ENCODE measurements around the gene GYPC. TPM values are rescaled to one million over a fixed set of nuclear protein-coding genes. Genes with fewer than 3 reads are reported as not detected.

The GYPC gene
- polyA plus RNA-seq, 2 of the 4 experiments (the other 2 are of a cell fraction), result not detected

DNA sequence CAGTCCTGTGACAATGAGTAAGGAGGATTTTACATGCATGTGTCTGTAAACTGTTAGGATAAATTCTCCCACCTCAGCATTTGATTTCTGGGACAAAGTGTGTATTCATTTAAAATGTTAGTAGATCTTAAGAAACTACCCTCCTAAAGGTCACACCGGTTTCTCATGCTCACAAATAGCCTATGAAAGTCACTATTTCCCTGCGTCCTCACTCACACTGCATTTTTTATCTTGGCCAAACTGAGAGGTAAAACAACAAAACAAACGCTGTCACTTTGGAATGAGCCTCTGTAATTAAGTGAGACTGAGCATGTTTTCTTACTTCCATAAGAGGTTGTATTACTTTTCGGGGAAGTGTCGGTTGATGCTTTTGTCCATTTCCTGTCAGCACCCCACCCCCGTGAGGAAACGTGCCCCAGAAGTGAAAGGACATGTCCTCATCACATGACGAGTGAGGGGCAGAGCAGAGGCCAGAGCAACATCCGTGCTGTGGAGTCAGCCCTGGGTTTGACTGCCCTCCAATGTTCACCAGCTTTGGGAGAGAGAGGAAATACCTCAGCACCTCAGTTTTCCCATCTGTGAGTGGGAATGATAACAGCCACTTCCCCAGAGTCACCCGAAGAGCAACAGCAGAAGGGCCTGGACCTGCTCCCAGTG is 3.1 kb downstream of the GYPC start:
- no peak for ATAC-seq
- ChIA-PET CTCF (no interaction called here), POLR2A (no interaction called here)
- Histone ChIP-seq H3K27ac (no peak overlapping the region), H3K4me2 (no peak overlapping the region), H3K4me1 (no peaks in the 10 kb centered on the region), H3K4me3 (no peak overlapping the region), H3K9me3 (no peaks in the 10 kb centered on the region)
- DNase-seq (ENCODE audit: low read depth in 1 of 2, low spot score in 1 of 2), result no peak
- WGBS (ENCODE audit: missing lambda C conversion rate), result 51% methylated on average over 10 of the region's 10 CpGs
- TF ChIP-seq HOXB13 (CRISPR knock-in tag; IDR thresholded peaks at IDR 0.05; ENCODE audit: low read depth), result no peak
- no peak for TF ChIP-seq ATOH8 (CRISPR knock-in tag; IDR thresholded peaks at IDR 0.05; ENCODE audit: low read depth)
- no peak for TF ChIP-seq JUNB (IDR thresholded peaks at IDR 0.05)
- no peak for TF ChIP-seq FOSB (CRISPR knock-in tag; IDR thresholded peaks at IDR 0.05)
- TF ChIP-seq NPAS2 (CRISPR knock-in tag; IDR thresholded peaks at IDR 0.05; ENCODE audit: borderline replicate concordance), result no peak
- no peak for TF ChIP-seq ESRRA (IDR thresholded peaks at IDR 0.05; ENCODE audit: borderline replicate concordance, low read length)
- TF ChIP-seq SMC3 (IDR thresholded peaks at IDR 0.05), result no peak
- no peak for TF ChIP-seq REST (IDR thresholded peaks at IDR 0.05)
- no peak for TF ChIP-seq CHD4 (IDR thresholded peaks at IDR 0.05; ENCODE audit: borderline replicate concordance)
- no peak for TF ChIP-seq JUN (IDR thresholded peaks at IDR 0.05)
- no peak for TF ChIP-seq NFE2L2 (conservative IDR thresholded peaks at IDR 0.05; ENCODE audit: low read length)
- TF ChIP-seq USF2 (IDR thresholded peaks at IDR 0.05), result no peak
- no peak for TF ChIP-seq MAFK (IDR thresholded peaks at IDR 0.05; ENCODE audit: partially characterized antibody)
- no peak for TF ChIP-seq EHF (CRISPR knock-in tag; IDR thresholded peaks at IDR 0.05)
- no peak for FAIRE-seq

GRCh38 chr2:126659562-126660467 is 3.9 kb downstream of the GYPC start:
- WGBS (ENCODE audit: missing lambda C conversion rate), result 56% methylated on average over 21 of the region's 23 CpGs
- FAIRE-seq (no peak), DNase-seq (ENCODE audit: low read depth in 1 of 2, low spot score in 1 of 2) (no peak), ATAC-seq (no peak)
- Histone ChIP-seq H3K4me3 (no peak overlapping the region), H3K27ac (no peak overlapping the region), H3K9me3 (no peaks in the 10 kb centered on the region), H3K4me1 (no peaks in the 10 kb centered on the region), H3K4me2 (no peak overlapping the region)
- TF ChIP-seq USF2 (IDR thresholded peaks at IDR 0.05), result no peak
- no peak for TF ChIP-seq CBX8 (IDR thresholded peaks at IDR 0.05)
- no peak for TF ChIP-seq TFCP2L1 (CRISPR knock-in tag; IDR thresholded peaks at IDR 0.05)
- TF ChIP-seq ZFP36 (IDR thresholded peaks at IDR 0.05; ENCODE audit: borderline replicate concordance, partially characterized antibody), result no peak
- TF ChIP-seq, protein P1, sequence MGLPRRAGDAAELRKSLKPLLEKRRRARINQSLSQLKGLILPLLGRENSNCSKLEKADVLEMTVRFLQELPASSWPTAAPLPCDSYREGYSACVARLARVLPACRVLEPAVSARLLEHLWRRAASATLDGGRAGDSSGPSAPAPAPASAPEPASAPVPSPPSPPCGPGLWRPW (IDR thresholded peaks at IDR 0.05), result no peak
- no peak for TF ChIP-seq HOXB13 (CRISPR knock-in tag; IDR thresholded peaks at IDR 0.05; ENCODE audit: low read depth)
- TF ChIP-seq HOXA7 (CRISPR knock-in tag; IDR thresholded peaks at IDR 0.05), result no peak
- CTCF ChIA-PET, result no interaction called here
- POLR2A ChIA-PET, result no interaction called here

Data from A549 (cell line).